ACC112 (cell line): Measurements from ENCODE around the gene TMEM106C.

Experiments
- H2AFZ ChIP-seq: fragments of 200-600 bp; sonication (generic); one replicate; pipeline ENCODE4 v1.6.0; 2017; ENCODE audit warnings: antibody characterized with exemption, low read length; ENCODE audit not compliant: unreplicated experiment
- H3K27ac ChIP-seq: fragments of 200-600 bp; sonication (generic); 2 replicates; pipeline ENCODE4 v1.5.1; 2014; ENCODE audit warnings: low read depth, mild to moderate bottlenecking, antibody characterized with exemption, low read length, moderate library complexity
- H3K27me3 ChIP-seq: fragments of 200-600 bp; sonication (generic); 2 replicates; pipeline ENCODE4 v1.6.1; 2014; ENCODE audit warnings: mild to moderate bottlenecking, antibody characterized with exemption, low read length, moderate library complexity, mixed read lengths; ENCODE audit not compliant: insufficient read depth
- H3K36me3 ChIP-seq: fragments of 200-600 bp; sonication (generic); 2 replicates; pipeline ENCODE4 v1.6.1; 2016; ENCODE audit warnings: mild to moderate bottlenecking, antibody characterized with exemption, low read length, moderate library complexity, mixed read lengths; ENCODE audit not compliant: insufficient read depth
- H3K4me1 ChIP-seq: fragments of 200-600 bp; sonication (generic); one replicate; pipeline ENCODE4 v1.6.1; 2016; ENCODE audit warnings: low read length, mixed read lengths; ENCODE audit not compliant: insufficient read depth, unreplicated experiment, control insufficient read depth
- H3K4me3 ChIP-seq: fragments of 200-600 bp; sonication (generic); 2 replicates; pipeline ENCODE4 v1.5.1; 2014; ENCODE audit warnings: mild to moderate bottlenecking, low read depth, low read length
- H3K79me2 ChIP-seq: fragments of 200-600 bp; sonication (generic); one replicate; pipeline ENCODE4 v1.6.0; 2016; ENCODE audit warnings: low read length; ENCODE audit not compliant: control insufficient read depth, unreplicated experiment, insufficient read depth

The TMEM106C gene

DNA sequence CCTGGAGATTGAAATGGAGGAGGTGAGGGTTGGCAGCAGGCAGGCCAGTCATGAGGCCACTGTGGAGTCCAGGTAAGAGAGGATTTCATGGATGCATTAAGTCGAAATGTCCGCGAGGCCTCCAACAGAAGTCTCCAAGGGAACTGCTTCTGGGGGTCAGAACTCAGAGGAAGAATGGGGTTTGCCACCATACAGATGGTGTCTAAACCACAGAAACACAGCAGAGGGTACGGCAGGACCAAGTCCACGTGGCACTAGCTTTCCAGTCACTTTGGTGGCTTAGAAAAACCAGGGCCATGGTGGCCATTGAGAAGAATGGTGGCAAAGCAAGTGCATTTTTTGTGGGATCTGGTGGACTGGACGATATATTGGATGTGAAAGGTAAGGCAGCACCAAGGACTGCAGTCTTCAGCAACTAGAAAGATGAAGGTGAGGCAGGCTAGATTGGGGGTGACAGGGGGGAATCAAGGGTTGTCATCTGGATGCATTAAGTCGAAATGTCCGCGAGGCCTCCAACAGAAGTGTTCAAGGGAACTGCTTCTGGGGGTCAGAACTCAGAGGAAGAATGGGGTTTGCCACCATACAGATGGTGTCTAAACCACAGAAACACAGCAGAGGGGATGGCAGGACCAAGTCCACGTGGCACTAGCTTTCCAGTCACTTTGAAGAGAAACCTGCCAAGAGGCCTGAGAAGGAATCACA lies 22.5 kb upstream of the TMEM106C start:
- Histone ChIP-seq H3K27ac (no peak overlapping the region), H3K4me1 (peaks cover 15% of the 10 kb centered on the region), H3K36me3 (no peaks in the 10 kb centered on the region), H3K79me2 (no peaks in the 10 kb centered on the region), H3K27me3 (no peaks in the 10 kb centered on the region), H2AFZ (no peak overlapping the region), H3K4me3 (no peak overlapping the region)

DNA sequence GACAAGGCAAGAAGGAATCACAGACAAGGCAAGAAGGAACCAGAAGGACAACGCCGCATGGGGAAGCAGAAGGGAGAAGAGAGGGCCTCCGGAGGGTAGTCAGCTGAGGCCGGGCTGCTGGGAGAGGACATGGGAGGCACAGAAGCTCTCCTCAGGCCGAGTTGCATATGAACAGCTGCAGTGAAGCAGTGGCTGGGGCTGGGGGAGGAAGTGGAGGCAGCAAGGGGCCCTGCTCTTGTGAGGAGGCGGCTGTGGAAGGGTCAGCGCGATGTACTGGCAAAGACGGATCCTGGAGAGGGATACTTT lies 22.0 kb upstream of the TMEM106C start:
- H3K27me3 ChIP-seq = no peaks in the 10 kb centered on the region
- no peaks in the 10 kb centered on the region for H3K36me3 ChIP-seq
- no peaks in the 10 kb centered on the region for H3K79me2 ChIP-seq
- no peak overlapping the region for H2AFZ ChIP-seq
- peaks cover 19% of the 10 kb centered on the region for H3K4me1 ChIP-seq
- no peak overlapping the region for H3K4me3 ChIP-seq
- H3K27ac ChIP-seq = no peak overlapping the region

DNA sequence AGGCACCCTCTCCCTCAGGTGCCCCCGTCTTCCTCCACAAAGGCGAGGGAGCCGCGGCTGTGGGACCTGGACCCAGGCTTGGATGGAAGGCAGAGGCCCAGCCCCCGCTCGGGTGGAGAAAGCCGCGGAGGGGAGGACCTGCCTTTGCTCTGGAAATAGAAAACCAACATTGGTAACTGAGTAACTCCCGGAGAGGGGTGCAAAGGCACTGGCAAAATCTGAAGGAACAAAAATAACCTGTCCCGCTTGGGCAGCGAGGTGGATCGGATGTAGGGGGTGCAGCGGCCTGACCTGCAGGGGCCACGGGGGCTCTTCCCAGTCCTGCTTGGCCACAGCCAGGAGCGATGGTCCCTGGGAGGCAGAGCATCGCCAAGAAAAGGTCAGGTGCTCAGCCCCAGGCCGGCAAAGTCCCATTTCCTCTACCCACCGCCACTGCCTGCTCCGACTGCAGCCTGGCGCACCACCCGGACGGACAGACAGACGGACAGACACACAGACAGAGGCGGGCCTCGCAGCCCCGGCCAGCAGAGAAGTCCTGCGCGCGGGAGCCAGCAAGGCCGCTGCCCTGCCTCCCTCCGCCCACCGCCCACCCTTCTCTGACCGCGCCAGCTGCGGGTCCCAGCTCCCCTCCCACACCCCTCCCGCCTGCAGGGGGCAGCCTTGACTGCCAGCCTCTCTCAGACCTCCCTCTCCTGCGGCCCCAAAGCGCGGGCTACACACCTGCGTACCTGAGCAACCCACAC lies 21.4 kb upstream of the TMEM106C start:
- Histone ChIP-seq H3K27me3 (no peaks in the 10 kb centered on the region), H3K79me2 (no peaks in the 10 kb centered on the region), H3K27ac (no peak overlapping the region), H3K36me3 (no peaks in the 10 kb centered on the region), H3K4me1 (peaks cover 24% of the 10 kb centered on the region), H3K4me3 (no peak overlapping the region), H2AFZ (no peak overlapping the region)

DNA sequence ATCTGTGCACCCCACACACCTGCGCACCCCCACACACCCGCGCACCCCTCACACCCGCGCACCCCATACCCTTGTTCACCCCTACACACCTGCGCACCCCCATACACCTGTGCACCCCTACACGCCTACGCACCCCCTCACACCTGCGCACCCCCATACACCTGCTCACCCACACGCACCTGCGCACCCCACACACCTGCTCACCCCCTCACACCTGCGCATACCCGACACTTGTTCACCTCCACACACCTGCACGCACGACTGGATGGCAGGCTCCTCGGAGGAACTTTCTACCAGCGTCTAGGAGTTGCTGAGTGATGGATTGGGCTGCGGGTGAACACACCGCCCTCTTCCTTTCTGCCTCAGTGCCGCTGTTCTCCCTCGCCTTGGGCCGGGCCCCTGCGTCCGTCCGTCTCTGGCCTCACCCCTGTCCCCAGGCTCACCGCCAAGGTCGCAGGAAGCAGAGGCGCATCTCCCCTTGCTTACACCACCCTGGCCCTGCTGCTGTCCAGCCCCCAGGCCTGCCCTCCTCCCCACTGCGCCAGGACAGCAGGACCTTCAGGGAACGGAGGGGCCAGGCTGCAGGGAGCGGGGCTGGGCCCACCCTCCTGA lies 20.7 kb upstream of the TMEM106C start:
- Histone ChIP-seq H3K27me3 (no peaks in the 10 kb centered on the region), H3K79me2 (no peaks in the 10 kb centered on the region), H3K27ac (no peak overlapping the region), H2AFZ (no peak overlapping the region), H3K4me1 (peaks cover 23% of the 10 kb centered on the region), H3K4me3 (no peak overlapping the region), H3K36me3 (no peaks in the 10 kb centered on the region)

DNA sequence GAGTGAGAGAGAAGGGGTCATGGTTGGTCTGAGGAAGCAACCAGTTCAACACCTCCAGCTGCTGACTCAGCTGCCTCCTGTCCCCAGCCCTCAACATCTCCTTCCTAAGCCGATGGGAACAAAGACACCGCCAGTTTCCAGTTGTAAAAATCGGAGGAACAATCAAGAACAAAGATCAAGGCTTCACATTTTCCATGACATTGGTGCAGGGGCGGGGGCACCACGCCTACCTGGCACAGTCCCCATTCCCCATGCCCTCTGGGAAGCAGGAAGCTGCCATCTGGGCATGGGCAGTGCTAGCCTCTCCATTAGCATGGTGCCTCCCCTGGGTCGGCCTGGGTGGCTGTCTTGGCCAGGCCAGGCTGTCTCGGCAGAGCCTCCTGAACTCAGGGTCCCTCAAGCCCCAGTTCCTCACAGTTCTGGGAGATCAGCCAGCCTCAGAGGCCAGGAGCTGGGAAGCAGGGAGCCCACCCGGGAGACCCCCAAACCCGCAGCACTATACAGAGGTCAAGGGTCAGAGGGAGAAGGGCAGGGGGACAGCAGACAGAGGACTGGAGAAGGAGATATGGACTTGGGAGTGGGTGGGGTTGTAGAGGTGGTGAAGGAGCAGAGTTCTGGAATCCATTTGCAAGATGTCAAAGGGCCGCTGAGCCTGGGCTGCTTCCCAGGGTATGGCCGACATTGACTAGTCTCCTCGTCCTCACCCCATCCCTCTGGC lies 19.6 kb upstream of the TMEM106C start:
- peaks cover 14% of the 10 kb centered on the region for H3K4me1 ChIP-seq
- no peaks in the 10 kb centered on the region for H3K27me3 ChIP-seq
- H3K27ac ChIP-seq = no peak overlapping the region
- no peaks in the 10 kb centered on the region for H3K36me3 ChIP-seq
- no peak overlapping the region for H3K4me3 ChIP-seq
- no peak overlapping the region for H2AFZ ChIP-seq
- H3K79me2 ChIP-seq = no peaks in the 10 kb centered on the region

DNA sequence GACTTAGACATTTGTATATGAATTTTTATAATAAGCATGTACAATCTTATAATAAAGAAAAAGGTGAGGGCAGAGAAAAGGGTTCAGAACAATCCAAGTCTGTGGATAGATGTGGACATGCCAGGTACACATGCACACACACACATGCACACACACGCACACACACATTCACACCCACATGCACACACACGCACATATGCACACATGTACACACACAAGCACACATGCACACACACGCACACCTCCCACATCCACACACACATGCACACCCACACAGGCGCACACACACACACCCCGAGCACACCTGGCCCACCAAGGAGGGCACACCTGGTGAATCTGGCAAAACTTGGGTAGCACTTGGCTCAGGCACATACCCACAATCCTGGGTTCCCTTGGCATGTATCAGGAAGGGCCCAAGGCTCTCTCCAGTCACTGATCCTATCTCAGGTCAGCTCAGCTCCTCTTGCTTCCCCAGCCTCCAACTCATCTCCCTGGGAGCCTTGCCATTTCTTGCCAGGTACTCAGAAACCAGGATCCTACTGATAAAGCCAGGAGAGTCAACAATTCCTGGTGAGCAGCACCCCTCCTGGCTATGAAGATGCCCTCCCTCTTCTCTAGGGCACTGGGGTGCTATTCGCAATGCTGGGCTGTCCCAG lies 18.6 kb upstream of the TMEM106C start:
- H3K79me2 ChIP-seq = no peaks in the 10 kb centered on the region
- H3K27me3 ChIP-seq = no peaks in the 10 kb centered on the region
- H3K4me1 ChIP-seq = peaks cover 12% of the 10 kb centered on the region
- H3K36me3 ChIP-seq = no peaks in the 10 kb centered on the region
- H3K27ac ChIP-seq = no peak overlapping the region
- no peak overlapping the region for H2AFZ ChIP-seq
- H3K4me3 ChIP-seq = no peak overlapping the region

DNA sequence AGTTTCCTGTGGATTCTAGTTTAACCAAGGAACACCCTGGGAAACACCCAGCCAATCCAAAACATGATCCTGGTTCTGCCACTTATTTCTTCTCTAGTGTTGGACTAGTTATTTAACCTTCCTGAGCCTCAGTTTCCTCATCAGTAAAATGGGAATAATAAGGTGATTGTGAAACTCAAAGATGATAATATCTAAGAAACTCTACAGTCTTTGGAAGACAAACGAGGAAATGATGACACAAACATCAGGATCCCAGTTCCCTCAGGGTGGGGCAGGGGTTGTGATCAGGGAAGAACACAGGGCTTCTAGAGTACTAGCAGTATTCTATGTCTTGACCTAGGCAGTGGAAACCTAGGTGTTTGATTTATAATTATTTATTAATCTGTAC lies 18.1 kb upstream of the TMEM106C start:
- Histone ChIP-seq H2AFZ (no peak overlapping the region), H3K36me3 (no peaks in the 10 kb centered on the region), H3K79me2 (no peaks in the 10 kb centered on the region), H3K27me3 (no peaks in the 10 kb centered on the region), H3K4me1 (peaks cover 12% of the 10 kb centered on the region), H3K4me3 (no peak overlapping the region), H3K27ac (no peak overlapping the region)

DNA sequence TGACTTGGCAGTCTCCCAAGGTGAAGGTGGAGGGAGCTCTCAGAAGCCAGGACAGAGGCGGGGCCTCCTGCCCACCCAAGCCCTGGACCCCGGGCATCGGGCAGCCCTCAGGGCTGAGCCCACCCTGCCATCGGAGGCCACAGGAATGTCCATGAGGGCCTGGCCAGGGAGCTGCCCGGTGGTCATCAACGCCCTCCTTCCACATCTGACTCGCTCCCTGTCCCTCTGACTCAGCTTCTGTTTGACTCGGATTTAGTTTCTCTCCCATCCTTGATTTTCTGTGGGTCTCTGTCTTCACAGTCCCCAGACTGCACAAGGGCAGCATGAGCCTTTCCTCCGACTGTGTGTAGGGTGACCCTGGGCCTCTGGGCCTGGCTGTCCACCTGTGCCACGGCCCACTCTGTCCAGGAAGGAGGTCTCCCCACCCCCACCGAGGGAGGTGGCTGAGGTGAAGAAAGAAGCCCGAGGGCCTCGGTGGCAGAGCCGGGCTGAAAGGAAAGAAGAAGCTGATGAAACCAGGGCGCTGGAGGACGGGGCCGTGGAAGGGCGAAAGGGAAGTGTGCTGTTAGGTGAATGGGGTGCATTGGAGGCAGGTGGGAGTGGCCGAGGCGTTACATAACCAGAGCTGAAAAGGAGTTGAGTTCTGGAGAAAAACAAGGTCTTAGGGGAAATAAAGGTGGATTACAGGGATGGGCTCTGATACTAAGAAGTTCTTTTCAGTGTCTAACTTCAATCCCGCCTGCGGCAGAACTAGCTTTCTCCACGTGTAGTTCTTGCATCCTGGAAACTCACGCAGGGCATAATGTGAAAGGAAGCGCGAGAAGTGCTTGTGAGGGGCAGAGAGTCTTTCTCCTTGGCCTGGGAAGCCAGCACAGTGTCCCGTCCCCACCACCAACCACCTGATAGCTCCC lies 16.7 kb upstream of the TMEM106C start:
- H3K4me3 ChIP-seq = no peak overlapping the region
- no peaks in the 10 kb centered on the region for H3K79me2 ChIP-seq
- peaks cover 12% of the 10 kb centered on the region for H3K4me1 ChIP-seq
- no peaks in the 10 kb centered on the region for H3K36me3 ChIP-seq
- H3K27ac ChIP-seq = no peak overlapping the region
- H2AFZ ChIP-seq = no peak overlapping the region
- H3K27me3 ChIP-seq = peaks cover 8% of the 10 kb centered on the region; the same call in 1 of the 2 replicates

DNA sequence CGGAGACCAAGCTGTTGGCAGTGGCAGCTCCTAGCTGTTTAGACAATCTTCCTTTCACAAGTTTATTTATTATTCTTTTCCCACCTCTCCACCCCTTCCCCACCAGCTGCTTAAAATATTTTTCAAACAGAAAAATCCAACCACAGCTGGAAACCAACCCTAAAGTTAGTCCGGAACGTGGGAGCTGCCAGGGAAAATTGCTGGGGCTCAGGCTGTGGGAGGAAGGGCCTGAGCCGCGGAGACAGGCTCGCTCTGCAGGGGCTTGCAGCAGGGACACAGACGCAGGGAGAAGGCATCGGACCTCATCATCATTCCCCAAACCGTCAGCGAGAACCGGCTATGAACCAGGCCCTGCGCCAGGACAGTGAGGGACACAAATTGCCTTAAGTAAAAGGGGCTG lies 16.1 kb upstream of the TMEM106C start:
- Histone ChIP-seq H3K79me2 (no peaks in the 10 kb centered on the region), H3K27ac (no peak overlapping the region), H2AFZ (no peak overlapping the region), H3K27me3 (peaks cover 13% of the 10 kb centered on the region; the same call in 1 of the 2 replicates), H3K36me3 (no peaks in the 10 kb centered on the region), H3K4me3 (no peak overlapping the region), H3K4me1 (peaks cover 12% of the 10 kb centered on the region)
